A673 (cell line): Measurements from ENCODE around the gene PUM1. TPM values are rescaled to one million over a fixed set of nuclear protein-coding genes. Genes with fewer than 3 reads are reported as not detected.

Source experiments
- BruUV-seq: library from RNA; stranded (reverse); fragments of 400-500 nt; replicated peaks from 2 replicates; lab custom pipeline; 2021; lab: Mats Ljungman, UMichigan
- CTCF ChIA-PET: fragments of 300-600 bp; sonication (Branson Sonifier 250); formaldehyde crosslinking; loops from one replicate; lab custom pipeline; 2022; ENCODE audit warnings: antibody characterized with exemption; lab: Charles Lee
- POLR2A ChIA-PET: fragments of 300-600 bp; sonication (Branson Sonifier 250); formaldehyde crosslinking; loops from one replicate; lab custom pipeline; 2022; ENCODE audit warnings: antibody characterized with exemption; ENCODE audit not compliant: low non-redundant PET; lab: Charles Lee
- DNase-seq: peaks from one replicate; pipeline ENCODE4 v3.0.0-alpha.2; 2015; ENCODE audit warnings: low spot score
- H3K27ac ChIP-seq: fragments of 200-600 bp; sonication (generic); 2 replicates; pipeline ENCODE4 v1.5.1; 2016; ENCODE audit warnings: mixed run types, low read depth, mild to moderate bottlenecking, mixed read lengths, antibody characterized with exemption, low read length; ENCODE audit not compliant: poor library complexity, severe bottlenecking
- H3K27me3 ChIP-seq: fragments of 200-600 bp; sonication (generic); replicated peaks from 2 replicates; pipeline ENCODE4 v1.6.1; 2017; ENCODE audit warnings: mixed run types, low read depth, mild to moderate bottlenecking, mixed read lengths, antibody characterized with exemption, low read length; ENCODE audit not compliant: insufficient read depth, poor library complexity
- H3K36me3 ChIP-seq: fragments of 200-600 bp; sonication (generic); 2 replicates; pipeline ENCODE4 v1.6.1; 2016; ENCODE audit warnings: mixed run types, mild to moderate bottlenecking, mixed read lengths, antibody characterized with exemption, low read length; ENCODE audit not compliant: insufficient read depth, poor library complexity, severe bottlenecking
- H3K4me1 ChIP-seq: fragments of 200-600 bp; sonication (generic); 2 replicates; pipeline ENCODE4 v1.6.1; 2017; ENCODE audit warnings: mixed run types, mild to moderate bottlenecking, mixed read lengths, antibody characterized with exemption, low read length; ENCODE audit not compliant: insufficient read depth, poor library complexity, severe bottlenecking
- H3K4me3 ChIP-seq: fragments of 200-600 bp; sonication (generic); 2 replicates; pipeline ENCODE4 v1.5.1; 2016; ENCODE audit warnings: low read depth, mixed run types, mild to moderate bottlenecking, mixed read lengths, low read length; ENCODE audit not compliant: poor library complexity, severe bottlenecking
- H3K9me3 ChIP-seq: fragments of 200-600 bp; sonication (generic); 2 replicates; pipeline ENCODE4 v1.6.1; 2016; ENCODE audit warnings: mixed run types, low read depth, mild to moderate bottlenecking, mixed read lengths, antibody characterized with exemption, low read length; ENCODE audit not compliant: poor library complexity, severe bottlenecking
- EZH2 ChIP-seq: fragments of 200-600 bp; sonication (generic); IDR thresholded peaks from 2 replicates; pipeline ENCODE4 v1.6.1; 2017; ENCODE audit warnings: borderline replicate concordance, low read depth, mild to moderate bottlenecking, mixed read lengths, antibody characterized with exemption, low read length; ENCODE audit not compliant: poor library complexity, severe bottlenecking
- intact Hi-C: fragments of 100-400 bp; cut with micrococcal nuclease; formaldehyde crosslinking; loops from one replicate; pipeline ENCODE4 v1.10.0; 2022; ENCODE audit not compliant: unreplicated experiment
- total RNA-seq: library from RNA; stranded (reverse); gene quantifications from 2 replicates; pipeline ENCODE4 v1.2.3, GENCODE V29; 2021
- TF ChIP-seq, protein P1 (sequence below): fragments of 300-800, 200-600 bp; sonication (generic); conservative IDR thresholded peaks from 2 replicates; pipeline ENCODE4 v1.5.1; 2017; ENCODE audit warnings: low read depth, mild to moderate bottlenecking, antibody characterized with exemption, low read length, moderate library complexity, mixed read lengths

Gene PUM1
- total RNA-seq, 1 experiment from 2014 or later = 138 TPM

DNA sequence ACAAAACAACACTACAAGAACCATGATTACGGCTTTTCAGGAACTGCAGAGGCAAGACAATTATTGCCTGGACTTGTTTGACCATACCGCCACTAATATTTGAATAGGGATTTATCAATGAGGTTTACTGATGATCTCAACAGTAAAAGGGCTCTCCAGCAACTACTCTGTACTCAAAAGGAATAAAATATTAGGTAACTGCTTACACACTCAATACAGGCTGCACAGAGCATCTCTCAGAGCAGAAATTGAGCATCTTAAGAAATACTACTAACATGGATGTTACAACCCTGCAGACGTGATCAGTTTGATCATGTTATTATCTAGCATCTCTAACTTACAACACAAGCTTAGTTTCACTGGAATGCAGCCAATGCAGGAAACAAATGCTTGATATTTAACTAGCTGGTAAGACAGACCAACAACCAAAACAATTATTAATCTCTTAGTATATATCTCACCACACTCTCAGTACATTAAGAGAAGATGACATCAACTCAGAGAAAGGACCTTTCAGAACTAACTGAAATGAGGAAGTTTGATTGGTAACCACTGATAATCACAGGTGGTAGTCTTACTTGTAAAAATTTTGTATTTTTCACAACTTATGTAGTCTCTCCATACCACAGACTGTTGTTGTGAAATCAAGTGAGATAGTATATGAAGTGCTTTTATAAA lies 52.2 kb downstream of the PUM1 start:
- CTCF ChIA-PET = no interaction called here
- POLR2A ChIA-PET = no interaction called here
- intact Hi-C loops = no loop called here

DNA sequence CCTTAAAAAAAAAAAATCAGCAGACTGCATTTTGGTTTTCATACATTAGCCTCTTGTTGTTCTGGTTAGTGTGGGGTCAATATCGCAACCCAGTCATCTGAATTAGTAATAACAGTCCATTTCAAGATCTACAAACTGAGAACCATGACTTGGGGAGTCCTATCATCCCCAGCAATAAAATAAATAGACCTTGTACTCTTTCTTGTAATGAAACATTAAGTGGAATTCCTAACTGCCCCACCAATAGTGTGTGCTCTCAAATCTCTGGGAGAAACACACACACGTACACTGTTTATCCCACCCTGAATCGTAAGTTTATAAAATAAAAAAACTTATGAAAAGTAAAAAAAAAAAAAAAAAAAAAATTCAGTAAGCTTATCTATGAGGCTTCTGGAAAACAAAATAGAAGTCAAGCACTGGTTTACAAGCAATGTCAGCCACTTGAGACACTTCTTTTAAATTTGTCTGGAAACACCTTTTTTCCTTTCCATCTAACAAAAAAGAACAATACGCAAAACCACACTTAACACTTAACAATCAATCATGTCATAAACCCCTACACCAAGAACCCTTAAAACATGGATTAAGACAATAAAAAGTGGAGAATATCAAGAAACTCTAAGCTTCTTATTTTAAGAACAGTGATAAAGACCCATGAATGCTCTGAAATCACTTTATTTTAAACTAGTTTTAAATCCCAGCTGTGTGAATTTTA lies 53.1 kb downstream of the PUM1 start:
- intact Hi-C loops = no loop called here
- no peaks in the 10 kb centered on the region for H3K9me3 ChIP-seq
- H3K36me3 ChIP-seq = no peaks in the 10 kb centered on the region
- TF ChIP-seq, protein P1, sequence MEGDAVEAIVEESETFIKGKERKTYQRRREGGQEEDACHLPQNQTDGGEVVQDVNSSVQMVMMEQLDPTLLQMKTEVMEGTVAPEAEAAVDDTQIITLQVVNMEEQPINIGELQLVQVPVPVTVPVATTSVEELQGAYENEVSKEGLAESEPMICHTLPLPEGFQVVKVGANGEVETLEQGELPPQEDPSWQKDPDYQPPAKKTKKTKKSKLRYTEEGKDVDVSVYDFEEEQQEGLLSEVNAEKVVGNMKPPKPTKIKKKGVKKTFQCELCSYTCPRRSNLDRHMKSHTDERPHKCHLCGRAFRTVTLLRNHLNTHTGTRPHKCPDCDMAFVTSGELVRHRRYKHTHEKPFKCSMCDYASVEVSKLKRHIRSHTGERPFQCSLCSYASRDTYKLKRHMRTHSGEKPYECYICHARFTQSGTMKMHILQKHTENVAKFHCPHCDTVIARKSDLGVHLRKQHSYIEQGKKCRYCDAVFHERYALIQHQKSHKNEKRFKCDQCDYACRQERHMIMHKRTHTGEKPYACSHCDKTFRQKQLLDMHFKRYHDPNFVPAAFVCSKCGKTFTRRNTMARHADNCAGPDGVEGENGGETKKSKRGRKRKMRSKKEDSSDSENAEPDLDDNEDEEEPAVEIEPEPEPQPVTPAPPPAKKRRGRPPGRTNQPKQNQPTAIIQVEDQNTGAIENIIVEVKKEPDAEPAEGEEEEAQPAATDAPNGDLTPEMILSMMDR = no peak
- no peak for TF ChIP-seq EZH2
- CTCF ChIA-PET = no interaction called here
- no TSS peak for BruUV-seq
- no peak overlapping the region for H3K27ac ChIP-seq
- H3K4me1 ChIP-seq = peaks cover 31% of the 10 kb centered on the region
- POLR2A ChIA-PET = no interaction called here
- no peak overlapping the region for H3K4me3 ChIP-seq
- no peaks in the 10 kb centered on the region for H3K27me3 ChIP-seq
- no peak for DNase-seq

More for the DNA sequence above, 52.2 kb downstream of the PUM1 start:
- peaks cover 24% of the 10 kb centered on the region for H3K4me1 ChIP-seq
- H3K27me3 ChIP-seq = no peaks in the 10 kb centered on the region
- no TSS peak for BruUV-seq
- H3K36me3 ChIP-seq = no peaks in the 10 kb centered on the region
- no peak for TF ChIP-seq EZH2
- TF ChIP-seq, protein P1 = no peak
- no peak for DNase-seq
- H3K4me3 ChIP-seq = no peak overlapping the region
- H3K9me3 ChIP-seq = no peaks in the 10 kb centered on the region
- no peak overlapping the region for H3K27ac ChIP-seq

DNA sequence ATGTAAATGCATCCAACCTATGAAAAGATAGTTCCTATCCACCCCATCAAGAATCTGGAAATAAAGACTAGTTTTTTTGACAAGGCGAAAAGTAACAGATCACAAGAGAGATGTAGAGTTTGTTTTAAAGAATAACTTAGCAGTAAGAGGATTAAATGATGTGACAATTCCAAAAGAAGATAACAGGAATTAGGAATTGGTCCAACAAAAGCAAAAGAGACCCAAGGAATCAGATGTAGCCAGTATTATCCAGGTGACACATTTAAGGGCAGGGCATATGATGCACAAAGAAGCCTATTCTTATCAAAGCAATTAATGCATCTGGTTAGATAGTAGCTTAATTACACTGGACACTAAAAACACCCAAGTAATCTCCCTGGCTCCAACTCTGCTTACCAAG lies 53.8 kb downstream of the PUM1 start:
- DNase-seq = no peak
- CTCF ChIA-PET = no interaction called here
- peaks cover 28% of the 10 kb centered on the region for H3K4me1 ChIP-seq
- no TSS peak for BruUV-seq
- TF ChIP-seq EZH2 = no peak
- H3K9me3 ChIP-seq = no peaks in the 10 kb centered on the region
- H3K4me3 ChIP-seq = no peak overlapping the region
- intact Hi-C loops = no loop called here
- no peak overlapping the region for H3K27ac ChIP-seq
- POLR2A ChIA-PET = no interaction called here
- no peaks in the 10 kb centered on the region for H3K27me3 ChIP-seq
- H3K36me3 ChIP-seq = peaks cover under 1% of the 10 kb centered on the region
